ENCODE data around the gene SLX4IP.
"Not testable (repeated sequence)": the region's sequence is repeated elsewhere in the genome, so short reads cannot be mapped to it uniquely, and the experiment has no call there.

Gene SLX4IP

GRCh38 chr20:10434832-10435812, at the start of gene SLX4IP:
SLX4IP (plus strand) TSS chr20:10435305; CDS start chr20:10458205, 22,900 bp downstream.
- DNase-seq (ENCODE audit: low spot score), result peak; percentile 68

GRCh38 chr20:10385850-10386544, 49.1 kb upstream of the SLX4IP start:
- FAIRE-seq (no peak), DNase-seq (ENCODE audit: low spot score) (no peak)

More at GRCh38 chr20:10434832-10435812, at the start of gene SLX4IP:
- peak; percentile 58 for FAIRE-seq

- FAIRE-seq, result no peak
- DNase-seq (ENCODE audit: low spot score), result no peak
These were observed 47.4 kb upstream of the SLX4IP start for GRCh38 chr20:10387686-10388085.

- FAIRE-seq, result no peak
- no peak for DNase-seq (ENCODE audit: low spot score)
These were observed 46.5 kb upstream of the SLX4IP start for GRCh38 chr20:10388597-10388996.

GRCh38 chr20:10390709-10391108, 44.4 kb upstream of the SLX4IP start:
- no peak for FAIRE-seq
- DNase-seq (ENCODE audit: low spot score), result no peak

GRCh38 chr20:10394752-10395151, 40.4 kb upstream of the SLX4IP start:
- DNase-seq (ENCODE audit: low spot score); FAIRE-seq: not testable (repeated sequence)

- no peak for DNase-seq (ENCODE audit: low spot score)
- FAIRE-seq, result no peak
These were observed 36.2 kb upstream of the SLX4IP start for GRCh38 chr20:10398834-10399369.

GRCh38 chr20:10402938-10403608, 32.0 kb upstream of the SLX4IP start:
- DNase-seq (ENCODE audit: low spot score) (no peak), FAIRE-seq (no peak)

GRCh38 chr20:10404023-10404628, 31.0 kb upstream of the SLX4IP start:
- FAIRE-seq, result no peak
- DNase-seq (ENCODE audit: low spot score), result no peak

- FAIRE-seq, result no peak
- DNase-seq (ENCODE audit: low spot score), result no peak
These were observed 30.1 kb upstream of the SLX4IP start for GRCh38 chr20:10404959-10405530.

- FAIRE-seq (no peak), DNase-seq (ENCODE audit: low spot score) (no peak)
These were observed 26.8 kb upstream of the SLX4IP start for GRCh38 chr20:10408108-10408813.

GRCh38 chr20:10411673-10412072, 23.4 kb upstream of the SLX4IP start:
- FAIRE-seq (no peak), DNase-seq (ENCODE audit: low spot score) (no peak)

GRCh38 chr20:10412591-10413408, 22.3 kb upstream of the SLX4IP start:
- DNase-seq (ENCODE audit: low spot score), result no peak
- no peak for FAIRE-seq

GRCh38 chr20:10415013-10415650, 20.0 kb upstream of the SLX4IP start:
- DNase-seq (ENCODE audit: low spot score) (no peak), FAIRE-seq (no peak)

- not testable (repeated sequence) for DNase-seq (ENCODE audit: low spot score); FAIRE-seq
These were observed 17.9 kb upstream of the SLX4IP start for GRCh38 chr20:10417218-10417617.

- peak; percentile 40 for DNase-seq (ENCODE audit: low spot score)
- FAIRE-seq, result peak; percentile 52
These were observed 15.5 kb upstream of the SLX4IP start for GRCh38 chr20:10419550-10420133.

GRCh38 chr20:10423735-10424134, 11.4 kb upstream of the SLX4IP start:
- DNase-seq (ENCODE audit: low spot score) (no peak), FAIRE-seq (no peak)

GRCh38 chr20:10427060-10427692, 7.9 kb upstream of the SLX4IP start:
- FAIRE-seq, result peak; percentile 53

More at GRCh38 chr20:10427060-10427692, 7.9 kb upstream of the SLX4IP start:
- no peak for DNase-seq (ENCODE audit: low spot score)

Measured in RCC 7860 (cell line).